GM23338 (cell line): ENCODE results near the gene WDR70. TPM values are rescaled to one million over a fixed set of nuclear protein-coding genes. Genes with fewer than 3 reads are reported as not detected.

Source experiments
- ATAC-seq: fragments of 200-7000 bp; cut with Tn5 transposase; 3 replicates; pipeline ENCODE4 v1.9.1; 2020
- DNase-seq: peaks from one replicate; pipeline ENCODE4 v3.0.0-alpha.2; 2015; ENCODE audit warnings: low spot score
- H2AFZ ChIP-seq: fragments of 200-600 bp; sonication (generic); 2 replicates; pipeline ENCODE4 v1.8.0; 2016; ENCODE audit warnings: antibody characterized with exemption, mild to moderate bottlenecking, moderate library complexity
- H3F3A ChIP-seq: fragments of 200-600 bp; sonication (generic); replicated peaks from 2 replicates; pipeline ENCODE4 v1.8.0; 2017; ENCODE audit warnings: antibody characterized with exemption, mixed run types, low read depth
- H3K27ac ChIP-seq: fragments of 200-600 bp; sonication (generic); 2 replicates; pipeline ENCODE4 v1.6.1; 2016; ENCODE audit warnings: low read depth
- H3K27me3 ChIP-seq: fragments of 200-600 bp; sonication (generic); 2 replicates; pipeline ENCODE4 v1.8.0; 2016; ENCODE audit warnings: mild to moderate bottlenecking, mixed run types, moderate library complexity; ENCODE audit not compliant: insufficient read depth
- H3K36me3 ChIP-seq: fragments of 200-600 bp; sonication (generic); 2 replicates; pipeline ENCODE4 v1.8.0; 2016; ENCODE audit warnings: mild to moderate bottlenecking; ENCODE audit not compliant: insufficient read depth
- H3K4me1 ChIP-seq: fragments of 200-600 bp; sonication (generic); 2 replicates; pipeline ENCODE4 v1.8.0; 2016; ENCODE audit warnings: mild to moderate bottlenecking, moderate library complexity; ENCODE audit not compliant: insufficient read depth
- H3K4me2 ChIP-seq: fragments of 200-600 bp; sonication (generic); 2 replicates; pipeline ENCODE4 v1.7.1; 2017; ENCODE audit warnings: mixed run types
- H3K4me3 ChIP-seq: fragments of 200-600 bp; sonication (generic); 2 replicates; pipeline ENCODE4 v1.6.1; 2016; ENCODE audit warnings: mixed run types
- H3K79me2 ChIP-seq: fragments of 200-600 bp; sonication (generic); replicated peaks from 2 replicates; pipeline ENCODE4 v1.8.0; 2017; ENCODE audit warnings: mild to moderate bottlenecking; ENCODE audit not compliant: insufficient read depth
- H3K9me2 ChIP-seq: fragments of 200-600 bp; sonication (generic); 2 replicates; pipeline ENCODE4 v1.8.0; 2017; ENCODE audit not compliant: insufficient read depth
- H4K20me1 ChIP-seq: fragments of 200-600 bp; sonication (generic); replicated peaks from 2 replicates; pipeline ENCODE4 v1.8.0; 2017; ENCODE audit warnings: mild to moderate bottlenecking; ENCODE audit not compliant: insufficient read depth
- H3K27ac Mint-ChIP-seq: 2 replicates; pipeline ENCODE4 v1.8.0; 2020; ENCODE audit warnings: inconsistent platforms, mild to moderate bottlenecking, moderate library complexity, mixed read lengths
- H3K27me3 Mint-ChIP-seq: 3 replicates; pipeline ENCODE4 v1.8.0; 2022; ENCODE audit warnings: low read depth, mild to moderate bottlenecking, moderate library complexity, mixed read lengths, inconsistent platforms; ENCODE audit not compliant: insufficient read depth, poor library complexity
- H3K36me3 Mint-ChIP-seq: 3 replicates; pipeline ENCODE4 v1.8.0; 2021; ENCODE audit warnings: low read depth, mild to moderate bottlenecking, inconsistent platforms, moderate library complexity, mixed read lengths
- H3K4me1 Mint-ChIP-seq: 3 replicates; pipeline ENCODE4 v1.8.0; 2020; ENCODE audit warnings: mild to moderate bottlenecking, inconsistent platforms, mixed read lengths
- H3K4me3 Mint-ChIP-seq: 3 replicates; pipeline ENCODE4 v1.8.0; 2021; ENCODE audit warnings: moderate library complexity, mild to moderate bottlenecking, inconsistent platforms, mixed read lengths
- H3K9me3 Mint-ChIP-seq: 3 replicates; pipeline ENCODE4 v1.8.0; 2020; ENCODE audit warnings: moderate library complexity, mild to moderate bottlenecking, inconsistent platforms, mixed read lengths
- CREB1 ChIP-seq: fragments of 250-450 bp; sonication (Bioruptor Pico); IDR thresholded peaks from 2 replicates; pipeline ENCODE4 v1.5.0; 2020; ENCODE audit warnings: low read depth, mild to moderate bottlenecking, moderate library complexity
- CTCF ChIP-seq, 2 experiments: fragments of 200-600 bp in 1 of 2; sonication (generic) in 1 of 2; conservative IDR thresholded peaks; 2 replicates each; pipeline versions ENCODE4 v1.5.1 to v1.6.1; 2016 to 2017; ENCODE audit warnings: antibody characterized with exemption in 2 of 2, low read depth in 2 of 2, mild to moderate bottlenecking in 2 of 2, moderate library complexity in 1 of 2
- ETS1 ChIP-seq: IDR thresholded peaks from 2 replicates; pipeline ENCODE4 v1.6.1; 2016; ENCODE audit warnings: antibody characterized with exemption
- EZH2 ChIP-seq: fragments of 200-600 bp; sonication (generic); IDR thresholded peaks from one replicate; pipeline ENCODE4 v1.8.0; 2017; ENCODE audit warnings: antibody characterized with exemption, mild to moderate bottlenecking, low read depth; ENCODE audit not compliant: unreplicated experiment
- EZH2phosphoT487 ChIP-seq: fragments of 200-600 bp; sonication (generic); IDR thresholded peaks from one replicate; pipeline ENCODE4 v1.8.1; 2018; ENCODE audit warnings: antibody characterized with exemption; ENCODE audit not compliant: unreplicated experiment
- JUNB ChIP-seq: IDR thresholded peaks from one replicate; pipeline ENCODE4 v1.6.1; 2016; ENCODE audit warnings: antibody characterized with exemption; ENCODE audit not compliant: unreplicated experiment
- NANOG ChIP-seq: IDR thresholded peaks from 2 replicates; pipeline ENCODE4 v1.6.1; 2016; ENCODE audit warnings: antibody characterized with exemption, borderline replicate concordance
- POLR2AphosphoS5 ChIP-seq: IDR thresholded peaks from 2 replicates; pipeline ENCODE4 v1.6.1; 2016; ENCODE audit warnings: antibody characterized with exemption, low read depth
- REST ChIP-seq: IDR thresholded peaks from one replicate; pipeline ENCODE4 v1.6.1; 2018; ENCODE audit warnings: antibody characterized with exemption; ENCODE audit not compliant: unreplicated experiment
- STAT1 ChIP-seq: IDR thresholded peaks from one replicate; pipeline ENCODE4 v1.6.1; 2016; ENCODE audit warnings: antibody characterized with exemption; ENCODE audit not compliant: unreplicated experiment
- ZNF114 ChIP-seq: fragments of 250-450 bp; sonication (Bioruptor Pico); IDR thresholded peaks from 2 replicates; pipeline ENCODE4 v1.5.0; 2020; ENCODE audit warnings: mild to moderate bottlenecking, moderate library complexity
- ZNF331 ChIP-seq: fragments of 250-450 bp; sonication (Bioruptor Pico); IDR thresholded peaks from 2 replicates; pipeline ENCODE4 v1.5.0; 2020; ENCODE audit warnings: low read depth, mild to moderate bottlenecking, moderate library complexity
- ZNF462 ChIP-seq: fragments of 250-450 bp; sonication (Bioruptor Pico); IDR thresholded peaks from 2 replicates; pipeline ENCODE4 v1.5.0; 2020; ENCODE audit warnings: mild to moderate bottlenecking, moderate library complexity
- polyA plus RNA-seq: library from polyadenylated mRNA; unstranded; fragments of >200 nt; fragmentation: Nextera tagmentation; extraction: Ambion mirVana; gene quantifications from 2 replicates; pipeline ENCODE4 v1.2.1, GENCODE V29; 2016
- total RNA-seq: library from RNA; depleted of rRNA; stranded (reverse); fragments of >200 nt; shearing (Covaris generic); gene quantifications from 2 replicates; pipeline ENCODE4 v1.2.3, GENCODE V29; 2014

Gene WDR70
- total and polyA plus RNA-seq, 2 experiments from 2014 or later, result 34.9 to 86.7 TPM

GRCh38 chr5:37685211-37685610 lies 306.1 kb downstream of the WDR70 start:
- Histone ChIP-seq H4K20me1 (no peaks in the 10 kb centered on the region), H3K36me3 (no peaks in the 10 kb centered on the region), H2AFZ (no peak overlapping the region), H3K27me3 (no peaks in the 10 kb centered on the region), H3K9me2 (no peaks in the 10 kb centered on the region), H3K79me2 (no peaks in the 10 kb centered on the region), H3K27ac (no peak overlapping the region), H3K4me1 (no peaks in the 10 kb centered on the region), H3K4me3 (no peak overlapping the region), H3K4me2 (no peak overlapping the region), H3F3A (no peaks in the 10 kb centered on the region)
- no peak overlapping the region for H3K27ac Mint-ChIP-seq
- peaks cover 2% of the 10 kb centered on the region for H3K27me3 Mint-ChIP-seq
- peaks cover 33% of the 10 kb centered on the region for H3K9me3 Mint-ChIP-seq
- DNase-seq (no peak), ATAC-seq (no peak)
- TF ChIP-seq CTCF (conservative IDR thresholded peaks at IDR 0.05; ENCODE audit: low read depth in 2 of 2), result no peak
- no peak for TF ChIP-seq EZH2phosphoT487
- TF ChIP-seq ETS1, result no peak
- no peak for TF ChIP-seq ZNF114 (CRISPR knock-in tag)
- no peak for TF ChIP-seq JUNB
- no peak for TF ChIP-seq EZH2
- TF ChIP-seq STAT1, result no peak
- TF ChIP-seq CREB1 (CRISPR knock-in tag), result no peak
- TF ChIP-seq ZNF331 (CRISPR knock-in tag), result no peak
- TF ChIP-seq POLR2AphosphoS5, result no peak
- TF ChIP-seq REST, result no peak
- TF ChIP-seq NANOG, result no peak
- TF ChIP-seq ZNF462 (CRISPR knock-in tag), result no peak
- no peaks in the 10 kb centered on the region; the same call in 2 of the 3 replicates for H3K4me1 Mint-ChIP-seq
- H3K4me3 Mint-ChIP-seq, result no peak overlapping the region
- H3K36me3 Mint-ChIP-seq, result peaks cover 16% of the 10 kb centered on the region; the same call in 2 of the 3 replicates
